GM19043 (cell line): ENCODE data around the gene SDK1.

ENCODE experiments used
- ATAC-seq: cut with Tn5 transposase; IDR thresholded peaks from one replicate; pipeline ENCODE4 v1.9.1; 2021; ENCODE audit warnings: low read depth; ENCODE audit not compliant: unreplicated experiment

SDK1 gene

DNA sequence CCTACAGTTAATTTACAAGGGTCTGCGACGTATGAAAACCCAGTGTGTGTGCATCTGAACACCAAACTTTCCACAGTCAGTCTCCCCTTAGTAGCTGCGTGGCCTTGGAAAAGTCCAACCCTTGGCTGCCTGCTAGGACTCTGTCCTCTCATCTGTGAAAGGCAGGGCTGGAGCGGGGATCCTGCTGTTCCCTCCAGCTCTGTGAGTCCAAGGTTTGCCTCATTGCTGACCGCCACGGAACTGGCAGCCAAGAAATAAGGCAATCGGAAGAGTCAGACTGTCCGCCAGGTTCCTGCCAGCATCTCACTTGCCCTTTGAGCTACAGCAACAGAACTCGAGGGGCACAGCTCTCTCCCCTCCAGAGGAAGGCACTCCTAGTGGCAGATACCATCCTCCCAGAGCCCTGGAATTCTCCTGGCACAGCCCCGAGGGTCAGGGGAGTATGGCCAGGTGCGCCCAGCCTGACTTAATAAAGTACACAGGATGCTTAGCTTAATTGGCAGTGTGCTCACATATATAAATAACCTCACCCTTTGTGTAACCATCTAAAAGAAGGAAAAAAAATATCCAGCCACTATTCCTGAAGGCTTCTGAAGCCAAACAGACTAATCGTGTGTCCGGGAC, 851.0 kb downstream of the SDK1 start:
- ATAC-seq = no peak

DNA sequence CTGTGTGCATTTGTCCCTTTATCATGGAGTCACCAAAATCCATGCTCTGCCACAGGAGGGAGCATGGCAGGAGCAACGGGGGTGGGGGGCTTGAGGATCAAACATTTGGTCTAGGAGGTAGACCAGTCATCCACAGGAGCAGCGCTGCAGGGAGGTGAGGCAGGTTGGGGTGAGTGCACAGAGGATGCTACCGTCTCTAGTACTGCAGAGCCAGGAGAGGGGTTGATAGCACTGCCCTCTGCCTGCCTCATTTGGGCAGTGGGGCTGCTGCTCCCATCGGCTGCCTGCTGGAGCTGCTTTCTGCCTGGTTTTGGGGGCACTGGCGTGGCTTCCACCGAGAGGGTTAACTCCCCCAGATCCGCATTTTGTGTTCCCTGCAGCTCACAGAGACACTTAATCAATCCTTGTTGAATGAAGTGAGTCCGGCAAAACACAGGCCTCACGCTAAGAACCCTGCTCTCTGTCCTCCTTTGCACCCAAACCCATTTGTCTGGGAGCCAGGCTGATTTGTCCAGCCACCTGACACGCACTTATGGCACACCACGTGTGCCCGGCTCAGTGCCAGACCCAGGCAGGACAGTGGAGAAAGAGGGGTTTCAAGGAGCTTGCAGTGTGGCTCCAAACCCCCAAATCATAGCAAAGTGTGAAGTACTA, 854.0 kb downstream of the SDK1 start:
- no peak for ATAC-seq

DNA sequence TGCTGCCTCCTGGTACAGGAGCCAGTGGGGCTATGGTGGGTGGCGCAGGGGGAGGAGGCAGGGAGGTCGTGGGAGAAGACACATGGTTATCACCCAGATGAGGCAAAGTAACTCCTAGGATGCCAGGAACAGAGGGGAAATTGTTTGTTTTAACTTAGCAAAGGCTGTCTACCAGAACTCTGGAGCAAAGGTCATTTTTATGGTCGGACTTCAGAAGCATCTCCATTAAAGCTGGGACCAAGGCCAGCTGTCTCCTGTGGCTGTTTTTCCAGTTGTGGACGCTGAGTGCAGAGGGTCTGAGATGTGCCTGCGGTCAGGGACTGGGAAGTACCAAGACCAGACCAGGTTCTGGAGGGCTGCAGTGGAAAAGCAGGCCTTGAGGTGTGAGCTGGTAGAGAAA, 855.1 kb downstream of the SDK1 start:
- no peak for ATAC-seq

DNA sequence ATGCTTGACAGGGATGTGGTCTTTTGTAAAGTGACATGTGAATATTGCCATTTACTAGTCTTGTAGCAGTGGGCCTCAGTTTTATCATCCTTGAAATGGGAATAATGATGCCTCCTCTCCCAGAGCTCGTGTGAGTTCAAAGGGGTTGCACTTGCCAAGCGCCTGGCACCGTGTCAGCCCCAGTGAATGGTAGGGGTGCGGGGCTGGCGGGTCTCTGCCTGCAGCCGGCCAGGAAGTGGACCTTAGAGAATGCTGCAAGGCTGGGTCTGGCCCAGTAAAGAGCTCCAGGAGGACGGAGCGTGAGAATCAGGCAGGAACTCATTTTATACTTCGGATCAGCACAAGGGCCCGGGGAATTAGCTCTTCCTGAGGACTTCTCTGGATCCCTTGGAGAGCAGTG, 856.6 kb downstream of the SDK1 start:
- no peak for ATAC-seq

DNA sequence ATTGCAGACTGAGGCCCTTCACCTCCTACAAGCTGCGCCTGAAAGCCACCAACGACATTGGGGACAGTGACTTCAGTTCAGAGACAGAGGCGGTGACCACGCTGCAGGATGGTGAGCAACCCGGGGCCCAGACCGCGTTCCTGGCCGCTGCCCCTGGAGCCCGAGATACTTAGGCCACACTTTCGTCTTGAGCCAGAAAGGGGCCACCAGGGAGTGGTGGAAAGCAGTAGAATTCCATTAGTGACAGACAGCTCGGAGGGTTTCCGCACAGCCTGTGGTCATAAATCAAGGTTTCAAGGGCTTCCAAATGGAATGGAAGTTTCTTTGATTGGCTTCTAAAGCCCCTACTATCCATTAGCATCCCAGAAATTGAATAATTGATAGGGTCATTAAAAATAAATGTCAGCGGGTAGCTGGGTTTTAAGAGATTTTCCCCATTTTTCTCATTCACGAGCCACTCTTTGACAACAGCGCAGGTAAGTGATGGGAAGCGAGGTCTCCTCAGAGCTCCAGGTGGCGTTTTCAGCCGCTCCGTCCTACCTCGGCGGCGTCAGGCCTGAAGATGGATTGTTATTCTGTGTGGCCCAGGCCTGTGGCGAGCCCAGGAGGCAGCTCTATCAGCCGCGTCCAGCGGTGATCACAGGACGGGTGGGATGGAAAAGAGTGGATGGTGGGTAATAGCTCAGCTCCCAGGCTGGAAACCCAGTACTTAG, 857.5 kb downstream of the SDK1 start:
- no peak for ATAC-seq

DNA sequence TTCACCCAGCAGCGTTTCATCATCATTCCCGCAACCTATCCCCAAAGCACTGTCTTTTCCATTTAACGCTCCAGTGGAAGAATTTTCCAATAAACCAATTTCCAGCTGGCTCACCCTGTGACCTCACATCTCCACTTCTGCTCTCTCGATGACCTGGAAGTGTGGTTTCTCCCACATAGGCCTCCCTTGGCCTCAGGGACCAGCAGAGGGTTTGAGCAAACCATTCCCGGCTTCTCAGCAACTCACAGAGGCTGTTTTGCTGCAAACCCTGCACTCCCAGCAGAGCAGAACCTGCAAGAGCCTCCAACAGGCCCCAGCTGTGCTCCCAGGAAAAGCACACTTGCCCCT, 858.1 kb downstream of the SDK1 start:
- ATAC-seq = no peak

DNA sequence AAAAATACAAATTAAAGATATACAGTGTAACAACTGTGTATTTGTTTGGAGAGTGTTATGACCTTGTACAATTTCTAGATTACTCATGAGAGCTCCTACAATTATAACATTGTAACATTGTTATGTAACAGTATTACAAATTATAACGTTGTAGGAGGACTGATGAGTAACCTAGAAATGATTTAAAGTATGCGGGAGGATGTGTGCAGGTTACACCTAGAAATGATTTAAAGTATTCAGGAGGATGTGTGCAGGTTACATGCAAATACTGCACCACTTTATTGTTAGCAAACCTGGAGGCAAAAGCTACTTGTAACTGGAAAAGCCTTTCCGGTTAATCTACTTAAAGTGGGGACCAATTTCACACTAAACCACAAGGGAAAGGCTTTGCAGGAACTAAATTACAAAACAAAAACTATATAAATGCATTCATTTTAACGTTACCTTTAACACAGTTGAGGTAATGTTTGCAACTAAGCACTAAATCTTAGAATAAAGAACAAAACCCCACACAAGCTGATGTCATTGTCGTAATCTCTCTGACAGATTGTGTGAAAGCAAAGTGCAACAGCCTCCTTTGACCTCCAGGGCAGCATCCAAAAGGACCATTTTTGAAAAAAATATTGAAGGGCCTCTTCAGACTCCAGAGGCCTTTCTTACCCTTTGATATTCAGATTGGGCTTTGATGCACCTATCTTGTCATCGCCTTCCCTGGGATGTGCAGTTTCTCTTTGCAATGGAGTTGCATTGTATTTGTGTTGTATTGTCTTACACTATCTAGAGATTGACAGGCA, 858.9 kb downstream of the SDK1 start:
- no peak for ATAC-seq

DNA sequence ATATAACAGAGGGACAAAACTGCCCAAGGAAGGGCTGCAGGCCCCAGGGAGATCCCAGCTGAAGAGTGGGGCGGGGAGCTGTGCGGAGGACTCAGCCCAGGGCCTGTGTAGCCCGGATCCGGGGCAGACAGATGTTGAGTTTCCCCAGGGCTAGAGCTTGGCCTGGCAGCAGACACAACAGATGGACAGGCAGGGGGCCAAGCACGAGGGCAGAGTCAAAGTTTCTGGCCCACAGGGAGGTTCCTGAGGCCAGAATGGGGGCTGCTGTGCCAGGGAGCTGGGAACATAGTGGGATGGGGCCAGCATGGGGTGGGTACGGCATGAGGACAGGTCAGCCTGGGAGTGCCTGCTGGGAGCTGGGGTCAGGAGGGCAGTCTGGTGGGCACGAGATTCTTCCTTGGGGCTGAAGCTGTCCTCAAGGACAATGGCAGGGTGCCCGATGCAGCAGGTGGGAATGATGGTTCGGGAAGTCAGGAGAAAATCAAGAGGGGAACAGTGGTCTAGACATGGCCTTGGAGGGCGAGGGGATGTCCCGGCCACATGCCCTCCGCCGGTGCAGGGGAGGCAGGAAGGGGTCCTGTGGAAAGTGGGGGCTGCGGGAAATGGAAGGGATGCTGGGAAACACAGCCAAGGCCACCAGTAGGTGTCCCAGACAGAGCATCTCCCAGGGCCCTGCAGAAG, 862.0 kb downstream of the SDK1 start:
- ATAC-seq = no peak

DNA sequence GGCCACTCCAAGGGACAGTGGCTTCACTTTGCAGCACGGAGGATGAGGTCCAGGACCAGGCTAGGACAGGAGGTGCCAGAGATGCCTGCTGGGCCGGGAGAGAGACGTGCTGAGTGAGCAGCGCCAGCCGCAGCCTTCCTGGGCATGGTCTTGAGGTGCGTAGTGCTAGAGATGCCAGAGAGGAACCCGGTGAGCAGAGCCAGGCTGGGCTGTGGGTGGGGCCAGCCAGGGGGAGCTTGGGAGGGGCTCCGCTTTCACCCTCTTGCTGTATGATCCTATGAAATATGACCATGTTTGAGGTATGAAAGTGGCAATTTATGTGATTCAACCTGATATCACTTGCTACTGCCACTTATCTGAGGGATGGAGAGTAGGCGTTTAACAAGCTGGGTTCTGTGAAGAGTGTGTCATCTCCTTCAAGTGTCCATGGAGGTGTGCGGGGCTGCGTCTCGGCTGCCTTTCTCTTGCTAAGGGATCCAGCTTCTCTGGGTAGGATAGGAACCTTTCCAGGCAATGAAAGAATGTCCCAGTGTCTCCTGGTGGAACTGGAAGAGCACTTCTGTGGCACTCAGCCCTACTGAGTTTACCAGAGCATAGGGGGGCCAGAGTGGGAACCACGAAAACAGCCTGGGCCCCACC, 862.6 kb downstream of the SDK1 start:
- ATAC-seq = no peak

DNA sequence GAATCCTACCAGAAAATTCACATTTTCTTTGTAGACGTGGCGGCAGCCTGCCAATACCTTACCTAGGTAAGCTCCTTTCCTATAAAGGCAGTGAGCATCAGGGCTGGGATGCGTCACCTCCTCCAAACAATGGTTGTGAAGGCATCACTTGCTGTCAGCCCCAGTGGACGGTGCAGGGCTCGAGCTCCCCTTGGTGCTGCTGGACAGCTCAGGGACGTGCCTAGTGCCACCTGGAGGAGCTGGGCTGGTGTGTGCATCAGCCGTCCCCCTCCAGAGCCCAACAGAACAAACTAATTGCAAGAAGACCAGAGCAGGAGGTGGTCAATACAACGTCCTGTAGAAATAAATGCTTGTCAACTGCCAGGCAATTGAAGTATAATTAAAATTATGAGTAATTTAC, 863.5 kb downstream of the SDK1 start:
- no peak for ATAC-seq

DNA sequence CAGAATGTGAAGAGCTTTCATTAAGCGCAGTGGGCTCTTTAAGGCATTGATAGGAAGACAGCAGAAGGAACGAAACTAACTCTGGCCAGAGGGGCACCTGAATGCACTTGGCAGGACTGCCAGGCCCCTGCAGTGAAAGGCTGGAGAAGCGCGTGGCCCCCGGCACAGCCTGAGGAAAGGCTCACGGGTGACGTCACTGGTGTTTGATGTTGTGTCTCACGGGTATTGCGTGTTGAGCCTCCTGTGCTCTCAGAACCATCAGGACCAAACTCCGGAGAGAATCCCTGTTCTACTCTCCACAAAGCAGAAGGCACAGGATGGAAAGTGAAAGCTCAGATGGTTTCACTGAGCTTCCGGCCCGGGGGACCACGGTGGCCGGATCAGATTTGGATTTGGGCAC, 865.3 kb downstream of the SDK1 start:
- no peak for ATAC-seq

DNA sequence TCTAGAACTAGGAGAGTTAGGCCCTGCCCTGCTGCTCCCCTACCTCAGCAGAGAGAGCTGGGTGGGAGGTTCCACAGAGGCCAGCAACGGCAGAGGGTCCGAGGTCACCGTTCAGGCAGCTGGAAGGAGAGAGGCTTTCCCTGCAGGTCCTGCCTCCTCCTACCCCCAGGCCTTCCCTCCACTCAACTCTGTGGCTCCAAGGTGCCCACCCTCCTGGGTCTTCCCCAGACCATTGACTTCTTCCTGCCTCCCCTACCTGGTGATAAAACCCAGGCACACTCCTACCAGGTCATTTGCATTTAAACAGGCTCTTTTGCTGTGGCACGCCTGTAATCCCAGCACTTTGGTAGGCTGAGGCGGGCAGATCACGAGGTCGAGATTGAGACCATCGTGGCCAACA, 865.8 kb downstream of the SDK1 start:
- ATAC-seq = no peak

DNA sequence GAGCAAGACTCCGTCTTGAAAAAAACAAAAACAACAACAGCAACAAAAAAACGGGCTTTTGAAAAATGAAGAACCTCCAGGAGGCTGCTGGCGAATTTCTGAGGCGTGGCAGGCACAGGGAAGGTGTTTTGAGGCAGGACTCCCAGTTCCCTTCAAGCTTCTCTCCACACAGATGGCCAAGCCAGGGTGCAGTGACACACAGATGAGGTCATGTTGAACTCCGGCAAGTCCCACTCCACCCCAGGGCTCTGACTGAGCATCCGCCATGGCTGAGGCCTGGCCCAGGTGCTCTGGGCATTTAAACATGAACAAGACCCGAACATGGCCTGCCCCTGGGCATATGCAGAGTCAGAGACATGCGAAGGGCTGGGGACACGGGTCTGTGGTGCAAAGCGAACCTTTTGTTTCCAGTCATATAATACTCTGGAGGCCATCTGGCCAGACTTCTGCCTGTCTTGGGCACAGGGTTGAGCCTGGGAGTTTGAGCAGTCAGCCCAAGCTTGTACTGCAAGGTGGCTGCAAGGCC, 866.4 kb downstream of the SDK1 start:
- no peak for ATAC-seq

DNA sequence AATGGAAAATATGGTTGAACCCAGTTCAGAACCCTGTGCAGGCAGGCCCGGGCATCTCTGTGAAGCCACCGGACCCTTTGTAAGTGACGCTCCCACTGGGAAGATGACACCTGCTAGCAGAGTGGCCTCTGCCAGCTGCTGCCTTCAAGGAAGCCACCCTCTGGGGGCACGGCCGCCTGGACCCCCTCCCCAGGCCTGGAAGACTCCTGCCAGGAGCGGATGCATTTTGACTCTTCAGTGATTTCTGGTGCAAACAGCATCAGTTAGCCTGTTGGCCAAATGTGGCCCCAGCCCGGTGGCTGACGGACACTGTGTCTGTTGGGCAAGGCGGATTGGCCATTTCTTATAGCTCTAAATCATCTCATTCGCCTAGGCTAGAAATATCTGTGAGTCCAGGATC, 867.0 kb downstream of the SDK1 start:
- ATAC-seq = no peak

DNA sequence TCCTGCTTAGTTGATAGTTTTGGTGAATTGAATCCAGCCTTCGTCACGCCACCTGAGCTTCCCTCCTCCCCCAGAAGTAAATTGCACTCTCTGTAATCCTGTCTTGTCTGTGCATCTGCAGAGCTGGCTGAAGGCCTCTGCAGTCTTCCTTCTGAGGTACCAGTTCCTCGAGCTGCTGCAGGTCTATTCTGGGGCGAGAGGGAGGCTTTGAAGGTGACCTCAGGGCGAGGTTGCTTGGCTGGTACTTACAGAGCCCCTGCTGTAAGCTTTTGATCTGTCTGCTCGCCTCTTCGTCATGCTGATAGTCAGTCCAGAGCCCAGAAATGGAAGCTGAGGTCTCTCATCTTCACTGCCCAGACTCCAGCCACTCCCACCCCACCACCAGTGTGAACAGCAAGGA, 867.5 kb downstream of the SDK1 start:
- no peak for ATAC-seq

DNA sequence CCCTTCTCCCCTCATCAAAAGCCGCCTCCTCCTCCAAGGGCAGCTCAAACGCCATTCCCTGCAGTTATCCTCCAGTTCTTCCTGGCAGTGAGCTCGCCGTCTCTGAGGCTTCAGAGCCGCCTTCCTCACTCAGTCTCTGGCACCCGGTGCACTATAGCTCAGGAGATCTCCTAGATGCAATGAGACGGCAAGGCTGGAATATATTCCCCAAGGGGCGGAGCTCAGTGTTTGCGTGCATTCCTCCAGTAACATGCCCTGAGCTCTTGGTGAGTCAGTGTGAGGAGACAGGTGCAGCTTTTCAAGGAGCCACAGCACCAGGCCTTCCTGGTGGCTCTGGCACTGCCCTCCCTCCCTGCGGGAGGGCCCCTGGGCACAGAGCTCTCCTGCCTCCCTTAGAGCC, 868.4 kb downstream of the SDK1 start:
- ATAC-seq = no peak

DNA sequence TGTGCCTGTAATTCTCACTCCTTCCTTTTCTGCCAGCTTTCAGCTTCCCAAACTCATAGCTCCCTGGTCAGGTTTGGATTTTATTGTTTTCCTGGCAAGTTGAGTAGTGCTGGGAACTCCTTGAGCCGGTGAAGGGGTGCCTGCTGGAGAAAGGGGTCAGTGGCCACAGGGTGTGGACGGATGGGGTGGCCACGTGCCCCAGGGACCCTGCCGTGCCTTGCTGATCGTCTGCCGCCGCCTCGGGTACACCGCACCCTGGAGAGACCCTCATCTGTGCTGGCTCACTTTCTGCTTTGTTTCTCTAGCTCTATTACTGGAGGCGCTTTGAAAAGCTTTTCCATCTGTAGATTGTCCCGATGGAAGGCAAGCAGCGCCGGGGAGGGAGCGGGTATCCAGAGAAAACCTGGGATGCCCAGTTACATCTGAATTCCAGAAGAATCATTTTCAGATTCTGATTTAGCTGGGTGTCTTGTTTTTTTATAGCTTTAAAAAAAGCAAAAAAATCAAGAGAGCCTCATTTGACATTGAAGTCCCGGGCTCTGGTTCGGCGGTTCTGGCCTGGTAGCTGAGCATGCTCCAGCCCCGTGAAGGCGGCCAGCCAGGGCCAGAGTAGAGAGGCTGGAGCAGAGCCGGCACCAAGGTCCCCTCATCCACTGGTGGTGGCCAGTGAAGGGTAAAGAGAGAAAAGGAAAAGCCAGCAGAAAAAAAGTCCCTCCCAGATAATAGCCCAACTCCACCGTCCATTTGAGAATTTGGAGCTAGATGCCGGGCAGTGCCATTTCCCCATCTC, 870.1 kb downstream of the SDK1 start:
- ATAC-seq = no peak

DNA sequence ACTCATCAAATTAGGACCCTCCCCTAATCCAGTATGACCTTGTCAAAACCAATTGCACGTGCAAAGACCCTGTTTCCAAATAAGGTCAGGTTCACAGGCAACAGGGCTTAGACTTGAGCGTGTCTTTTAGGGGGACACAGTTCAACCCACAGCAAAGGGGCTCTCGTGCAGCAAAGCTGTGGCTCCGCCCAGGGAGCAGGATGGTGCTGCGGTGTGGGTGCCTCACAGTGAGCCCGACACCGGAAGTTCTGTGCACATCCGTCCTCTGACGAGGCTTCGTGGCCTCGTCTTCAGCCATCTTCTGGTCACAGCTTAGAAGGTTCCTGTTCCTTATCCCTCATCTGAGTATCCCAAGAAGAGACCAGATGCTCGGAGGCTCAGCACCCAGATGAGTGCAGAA, 871.8 kb downstream of the SDK1 start:
- ATAC-seq = no peak

DNA sequence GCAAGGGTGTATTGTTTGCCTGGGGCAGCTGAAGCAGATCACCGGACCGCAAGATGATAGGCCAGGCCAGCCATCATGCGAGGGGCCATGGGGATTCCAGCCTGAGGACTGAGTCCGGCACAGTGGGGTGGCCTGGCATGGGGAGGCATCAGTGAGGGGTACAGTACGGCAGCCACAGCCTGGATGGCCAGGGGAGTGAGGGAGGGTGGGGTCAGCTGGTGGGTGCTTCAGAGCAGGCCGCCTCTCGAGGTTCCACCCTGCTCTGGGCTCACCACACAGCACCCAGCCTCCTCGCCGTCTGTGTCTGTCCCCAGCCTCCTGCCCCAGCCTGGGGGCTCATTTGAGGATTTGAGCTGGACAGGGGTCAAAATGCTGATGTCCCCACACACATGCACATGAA, 872.6 kb downstream of the SDK1 start:
- no peak for ATAC-seq
